Measurements from ENCODE around the gene ARHGAP26.

ARHGAP26 gene

DNA sequence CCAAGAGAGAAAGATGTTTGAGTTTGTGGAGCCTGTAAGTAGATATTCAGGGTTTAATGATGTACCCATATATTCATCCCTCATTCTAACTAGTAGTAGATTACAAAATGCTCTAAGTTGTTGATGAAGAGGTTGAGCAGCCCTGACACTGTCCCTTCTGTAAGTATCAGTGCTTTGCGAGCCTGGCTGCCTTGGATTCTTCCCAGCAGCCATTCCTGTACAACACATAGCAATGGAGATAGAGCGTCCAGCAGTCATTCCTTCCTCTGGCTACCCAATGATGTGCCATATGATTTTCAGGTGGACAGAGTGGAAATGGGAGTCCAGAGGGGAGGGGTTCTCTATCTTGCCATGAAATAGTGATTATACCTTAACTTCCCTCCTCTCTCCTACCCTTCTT is 124.1 kb downstream of the ARHGAP26 start:
- H3K4me3 ChIP-seq (ENCODE audit: low read depth, low read length), result no peak overlapping the region
- DNase-seq (ENCODE audit: low read depth), result no peak
- TF ChIP-seq, protein P1, sequence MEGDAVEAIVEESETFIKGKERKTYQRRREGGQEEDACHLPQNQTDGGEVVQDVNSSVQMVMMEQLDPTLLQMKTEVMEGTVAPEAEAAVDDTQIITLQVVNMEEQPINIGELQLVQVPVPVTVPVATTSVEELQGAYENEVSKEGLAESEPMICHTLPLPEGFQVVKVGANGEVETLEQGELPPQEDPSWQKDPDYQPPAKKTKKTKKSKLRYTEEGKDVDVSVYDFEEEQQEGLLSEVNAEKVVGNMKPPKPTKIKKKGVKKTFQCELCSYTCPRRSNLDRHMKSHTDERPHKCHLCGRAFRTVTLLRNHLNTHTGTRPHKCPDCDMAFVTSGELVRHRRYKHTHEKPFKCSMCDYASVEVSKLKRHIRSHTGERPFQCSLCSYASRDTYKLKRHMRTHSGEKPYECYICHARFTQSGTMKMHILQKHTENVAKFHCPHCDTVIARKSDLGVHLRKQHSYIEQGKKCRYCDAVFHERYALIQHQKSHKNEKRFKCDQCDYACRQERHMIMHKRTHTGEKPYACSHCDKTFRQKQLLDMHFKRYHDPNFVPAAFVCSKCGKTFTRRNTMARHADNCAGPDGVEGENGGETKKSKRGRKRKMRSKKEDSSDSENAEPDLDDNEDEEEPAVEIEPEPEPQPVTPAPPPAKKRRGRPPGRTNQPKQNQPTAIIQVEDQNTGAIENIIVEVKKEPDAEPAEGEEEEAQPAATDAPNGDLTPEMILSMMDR (IDR thresholded peaks at IDR 0.05; ENCODE audit: insufficient read depth, low read depth, low read length, missing control alignments), result no peak

DNA sequence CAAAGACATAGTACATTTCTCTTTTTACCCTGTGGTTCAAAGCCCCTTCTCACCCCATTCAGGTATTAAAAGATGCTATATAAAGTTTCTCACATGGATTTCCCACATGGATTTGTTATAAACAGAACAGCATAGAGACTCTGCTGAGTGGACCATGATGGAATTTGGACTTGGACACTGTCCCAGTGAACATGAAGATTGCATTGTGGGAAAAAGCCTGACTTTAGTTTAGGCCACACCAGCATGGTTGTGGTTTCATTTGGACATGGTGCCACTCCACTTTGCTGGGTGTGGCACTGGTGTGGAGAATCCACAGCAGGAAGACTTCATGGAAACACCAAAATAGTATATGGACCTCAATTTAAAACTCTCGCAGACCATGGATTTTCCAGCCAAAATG is 124.6 kb downstream of the ARHGAP26 start:
- DNase-seq (ENCODE audit: low read depth), result no peak
- no peak overlapping the region for H3K4me3 ChIP-seq (ENCODE audit: low read depth, low read length)
- TF ChIP-seq, protein P1 (IDR thresholded peaks at IDR 0.05; ENCODE audit: insufficient read depth, low read depth, low read length, missing control alignments), result no peak

DNA sequence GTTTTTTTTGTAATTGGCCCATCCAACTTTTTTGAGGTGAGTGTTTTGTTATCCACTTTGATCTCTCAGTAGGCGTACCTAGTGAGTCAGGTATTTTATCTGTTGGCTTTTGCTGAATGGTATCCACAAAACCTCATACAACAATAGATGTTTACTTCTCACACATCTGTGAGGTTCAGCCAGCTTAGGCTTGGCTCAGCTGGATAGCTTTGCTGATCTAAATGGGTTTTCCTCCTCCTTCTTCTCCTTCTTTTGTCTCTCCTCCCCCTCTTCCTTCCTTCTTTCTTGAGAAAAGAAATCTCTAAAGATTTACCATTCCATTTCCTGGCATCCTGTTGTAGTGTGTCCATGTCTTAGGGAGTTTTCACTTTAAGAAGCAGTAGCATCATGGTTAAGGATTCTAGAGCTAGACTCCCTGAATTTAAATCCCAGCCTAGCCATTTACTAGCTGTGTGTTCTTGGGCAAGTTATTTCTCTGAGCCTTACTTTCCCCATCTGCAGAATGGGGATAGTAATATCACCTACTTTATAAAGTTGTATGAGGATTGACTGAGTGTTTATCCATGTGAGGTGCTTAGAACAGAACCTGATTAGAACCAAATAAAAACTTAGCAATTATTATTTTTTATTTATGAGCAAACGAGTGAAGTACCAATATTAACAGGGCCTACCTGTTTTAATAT is 126.3 kb downstream of the ARHGAP26 start:
- no peak for DNase-seq (ENCODE audit: low read depth)
- TF ChIP-seq, protein P1 (IDR thresholded peaks at IDR 0.05; ENCODE audit: insufficient read depth, low read depth, low read length, missing control alignments), result no peak
- H3K4me3 ChIP-seq (ENCODE audit: low read depth, low read length), result no peak overlapping the region

DNA sequence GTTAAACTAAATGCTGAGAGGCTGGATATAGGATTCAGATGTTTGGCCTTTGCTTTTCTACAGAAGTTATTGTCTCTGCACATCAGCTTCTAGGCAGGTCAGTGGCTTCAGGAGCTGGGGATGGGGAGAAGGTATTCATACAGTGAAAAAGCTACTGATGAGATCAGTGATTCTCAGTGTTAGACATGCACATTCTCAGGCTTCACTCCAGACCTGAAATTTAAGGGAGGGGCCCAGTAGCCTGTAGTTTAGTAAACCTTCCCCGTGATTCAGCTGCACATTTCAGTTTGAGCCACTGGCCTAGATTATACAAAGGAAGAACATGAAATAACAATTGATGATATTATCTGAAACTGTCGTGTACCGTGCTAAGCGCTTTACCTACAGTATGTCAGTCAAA is 127.2 kb downstream of the ARHGAP26 start:
- TF ChIP-seq, protein P1 (IDR thresholded peaks at IDR 0.05; ENCODE audit: insufficient read depth, low read depth, low read length, missing control alignments), result no peak
- no peak for DNase-seq (ENCODE audit: low read depth)
- no peak overlapping the region for H3K4me3 ChIP-seq (ENCODE audit: low read depth, low read length)

DNA sequence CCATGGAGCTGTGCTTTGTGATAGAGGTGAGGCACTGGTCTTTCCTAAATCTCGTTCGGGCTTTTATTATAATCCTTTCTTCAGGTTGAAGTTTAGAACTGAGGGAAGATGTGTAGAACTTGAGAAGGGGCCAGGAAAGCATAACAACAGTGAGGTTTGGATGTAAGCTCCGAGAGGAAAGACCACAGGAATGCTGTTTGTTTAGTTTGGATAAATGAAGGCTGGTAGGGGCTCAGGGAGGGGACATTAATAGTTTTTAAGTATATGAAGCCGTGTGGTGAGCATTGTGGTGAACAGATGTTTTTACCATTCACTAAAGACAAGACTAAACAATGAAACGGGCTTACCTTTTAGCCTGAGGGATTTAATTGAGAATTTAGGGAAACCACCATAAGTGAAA is 130.8 kb downstream of the ARHGAP26 start:
- no peak for DNase-seq (ENCODE audit: low read depth)

DNA sequence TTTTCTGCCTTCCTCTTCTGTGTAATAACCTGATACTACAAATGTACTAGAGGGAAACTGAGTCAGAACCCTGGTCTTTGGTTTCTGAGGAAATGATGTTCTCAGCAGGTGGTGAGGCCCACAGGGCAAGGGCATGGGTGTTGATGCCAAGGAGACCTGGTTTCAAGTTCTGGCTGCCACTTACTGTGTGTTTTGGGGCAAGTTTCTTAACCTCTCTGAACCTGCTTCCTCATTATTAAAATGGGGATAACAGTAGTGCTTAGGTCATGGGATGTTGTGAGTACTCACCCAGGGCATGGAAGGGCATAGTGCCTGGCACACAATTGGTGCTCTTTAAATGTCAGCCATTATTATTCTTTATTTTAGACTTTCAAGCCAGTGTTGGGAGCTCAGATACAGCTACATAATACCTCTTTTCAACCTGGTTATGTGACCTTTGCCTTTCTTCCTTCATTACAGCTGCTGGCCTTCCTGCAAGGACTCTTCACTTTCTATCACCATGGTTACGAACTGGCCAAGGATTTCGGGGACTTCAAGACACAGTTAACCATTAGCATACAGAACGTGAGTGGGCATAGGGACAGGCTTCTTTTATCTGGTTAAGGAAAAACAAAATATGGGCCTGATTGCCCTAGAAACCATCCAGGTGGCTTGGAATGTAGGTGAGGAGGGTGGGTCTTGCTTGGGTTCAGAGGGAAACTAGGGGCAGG is 131.5 kb downstream of the ARHGAP26 start:
- no peak overlapping the region for H3K4me3 ChIP-seq (ENCODE audit: low read depth, low read length)
- TF ChIP-seq, protein P1 (IDR thresholded peaks at IDR 0.05; ENCODE audit: insufficient read depth, low read depth, low read length, missing control alignments), result no peak
- no peak for DNase-seq (ENCODE audit: low read depth)

More for the DNA sequence above, 130.8 kb downstream of the ARHGAP26 start:
- TF ChIP-seq, protein P1 (IDR thresholded peaks at IDR 0.05; ENCODE audit: insufficient read depth, low read depth, low read length, missing control alignments), result no peak
- no peak overlapping the region for H3K4me3 ChIP-seq (ENCODE audit: low read depth, low read length)
